ENCODE data around the gene KLC4. TPM values are rescaled to one million over a fixed set of nuclear protein-coding genes. Genes with fewer than 3 reads are reported as not detected.

Gene KLC4
- total and polyA plus RNA-seq, 4 donors, result 16.1 to 36.0 (median 26.4) TPM

GRCh38 chr6:43062818-43063217 lies 3.4 kb downstream of the KLC4 start:
- H3K27me3 ChIP-seq (ENCODE audit: control insufficient read depth in 3 of 3, insufficient read depth in 3 of 3, low read length in 2 of 3), result no peaks in the 10 kb centered on the region
- H3K4me1 ChIP-seq (ENCODE audit: control insufficient read depth in 5 of 5, insufficient read depth in 5 of 5, low read length in 5 of 5), result peaks cover 4 to 20% (median 12%) of the 10 kb centered on the region in 5 donors
- 95 to 96% methylated on average over 12 of the region's 12 CpGs for WGBS, 2 donors
- H3K27ac ChIP-seq (ENCODE audit: low read depth in 1 of 2, low read length in 1 of 2), result no peak overlapping the region
- ATAC-seq (ENCODE audit: insufficient read depth, low FRiP score) (no peak), DNase-seq (no peak)
- TF ChIP-seq CTCF (IDR thresholded peaks at IDR 0.05; ENCODE audit: control extremely low read depth, extremely low read depth), result no peak
- H3K36me3 ChIP-seq (ENCODE audit: control insufficient read depth in 4 of 4, insufficient read depth in 4 of 4, low read length in 4 of 4), result peaks cover 10 to 32% (median 18%) of the 10 kb centered on the region in 4 donors
- no peak overlapping the region for H3K4me3 ChIP-seq
- peaks cover 0 to 2% (median 0%) of the 10 kb centered on the region in 4 donors for H3K9me3 ChIP-seq (ENCODE audit: control insufficient read depth in 4 of 4, insufficient read depth in 3 of 4, low read length in 3 of 4)
- H3K9ac ChIP-seq (ENCODE audit: insufficient read depth in 1 of 2, low read length in 2 of 2), result no peak overlapping the region

GRCh38 chr6:43070028-43070632 lies 10.7 kb downstream of the KLC4 start:
- ATAC-seq (ENCODE audit: insufficient read depth, low FRiP score), result peak; percentile 46
- DNase-seq, result peak; percentile 55 to 92 (median 86)
- Histone ChIP-seq H3K4me3 (no peak overlapping the region), H3K9me3 (ENCODE audit: control insufficient read depth in 4 of 4, insufficient read depth in 3 of 4, low read length in 3 of 4) (peaks cover 0 to 2% (median 0%) of the 10 kb centered on the region in 4 donors), H3K4me1 (ENCODE audit: control insufficient read depth in 5 of 5, insufficient read depth in 5 of 5, low read length in 5 of 5) (peaks cover 0 to 27% (median 15%) of the 10 kb centered on the region in 5 donors), H3K27ac (ENCODE audit: low read depth in 1 of 2, low read length in 1 of 2) (no peak overlapping the region), H3K9ac (ENCODE audit: insufficient read depth in 1 of 2, low read length in 2 of 2) (no peak overlapping the region), H3K36me3 (ENCODE audit: control insufficient read depth in 4 of 4, insufficient read depth in 4 of 4, low read length in 4 of 4) (peaks cover 12 to 32% (median 20%) of the 10 kb centered on the region in 4 donors), H3K27me3 (ENCODE audit: control insufficient read depth in 3 of 3, insufficient read depth in 3 of 3, low read length in 2 of 3) (no peaks in the 10 kb centered on the region)
- no peak for TF ChIP-seq CTCF (IDR thresholded peaks at IDR 0.05; ENCODE audit: control extremely low read depth, extremely low read depth)
- WGBS, 2 donors, result 60 to 68% methylated on average over 6 of the region's 6 CpGs

GRCh38 chr6:43074847-43075669 lies 15.6 kb downstream of the KLC4 start:
- WGBS, 2 donors, result 72 to 84% methylated on average over 6 of the region's 6 CpGs
- H3K4me3 ChIP-seq, result no peak overlapping the region
- peaks cover 3 to 16% (median 12%) of the 10 kb centered on the region in 4 donors for H3K36me3 ChIP-seq (ENCODE audit: control insufficient read depth in 4 of 4, insufficient read depth in 4 of 4, low read length in 4 of 4)
- no peaks in the 10 kb centered on the region for H3K27me3 ChIP-seq (ENCODE audit: control insufficient read depth in 3 of 3, insufficient read depth in 3 of 3, low read length in 2 of 3)
- peaks cover 4 to 49% (median 26%) of the 10 kb centered on the region in 5 donors for H3K4me1 ChIP-seq (ENCODE audit: control insufficient read depth in 5 of 5, insufficient read depth in 5 of 5, low read length in 5 of 5)
- DNase-seq, result peak; percentile 98 to 99 (median 99)
- no peaks in the 10 kb centered on the region for H3K9me3 ChIP-seq (ENCODE audit: control insufficient read depth in 4 of 4, insufficient read depth in 3 of 4, low read length in 3 of 4)
- peak overlapping the region in 1 of 2 donors; percentile 50 for H3K9ac ChIP-seq (ENCODE audit: insufficient read depth in 1 of 2, low read length in 2 of 2)
- no peak for TF ChIP-seq CTCF (IDR thresholded peaks at IDR 0.05; ENCODE audit: control extremely low read depth, extremely low read depth)
- no peak for ATAC-seq (ENCODE audit: insufficient read depth, low FRiP score)
- peak overlapping the region in 1 of 2 donors; percentile 14 for H3K27ac ChIP-seq (ENCODE audit: low read depth in 1 of 2, low read length in 1 of 2)
